ENCODE measurements around the gene ASCL5. TPM values are rescaled to one million over a fixed set of nuclear protein-coding genes. Genes with fewer than 3 reads are reported as not detected.

ASCL5 gene
- total and polyA plus RNA-seq, 10 of the 15 experiments (the other 5 are each of a cell fraction or from before 2014, with no cell fraction given), result 0.04 TPM; not detected in 9

DNA sequence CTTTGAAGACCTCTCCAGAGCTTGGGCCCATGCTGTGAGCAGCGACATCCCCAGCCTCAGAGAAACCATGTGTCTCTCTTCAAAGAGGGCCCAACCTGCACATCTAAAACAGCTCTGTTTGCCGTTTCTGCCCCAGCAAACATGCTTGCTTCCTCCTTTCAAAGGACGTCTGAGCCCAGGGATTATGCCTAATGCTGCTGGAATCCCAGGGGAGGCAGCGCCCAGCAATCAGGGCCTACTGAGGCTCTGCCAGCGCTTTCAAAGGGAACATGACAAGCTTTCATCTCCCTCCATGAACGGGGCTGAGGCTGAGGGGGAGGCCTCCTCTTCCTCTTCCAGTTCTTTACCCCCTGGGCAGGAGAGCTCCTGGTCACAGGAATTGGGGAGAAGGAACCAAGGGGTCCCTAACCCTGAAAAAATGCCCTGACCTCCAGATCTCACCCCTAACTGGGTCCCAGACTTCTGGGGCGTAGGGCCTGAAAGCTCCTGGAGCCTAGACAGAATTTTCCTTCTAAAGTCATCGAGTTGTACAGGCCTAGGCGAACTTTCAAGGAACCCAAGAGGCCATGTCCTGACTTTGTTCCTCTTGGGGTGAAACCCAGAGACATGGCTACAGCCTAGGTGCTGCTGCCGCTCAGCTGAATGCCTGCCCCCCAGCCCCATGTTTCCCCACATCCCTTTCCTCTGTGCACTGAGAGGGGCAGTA is 13.4 kb upstream of the ASCL5 start:
- H3K27me3 ChIP-seq (replicated peaks in 1 of 2; ENCODE audit: control insufficient read depth in 2 of 2, insufficient read depth in 2 of 2, low read length in 1 of 2), result no peaks in the 10 kb centered on the region
- in situ Hi-C loops (cut with MboI) (no loop called here), intact Hi-C loops (cut with micrococcal nuclease; ENCODE audit: unreplicated experiment) (no loop called here)
- H3K79me2 ChIP-seq (ENCODE audit: control insufficient read depth, insufficient read depth, low read length), result no peaks in the 10 kb centered on the region
- ChIA-PET POLR2A (interaction anchor here (0.5 to 1.4 kb wide), 2 partner anchors 14 to 861 kb away, joined by 3 to 4 read pairs; partner anchors contain the start of gene TMEM9), SMC1A (ENCODE audit: uncharacterized antibody, unreplicated experiment) (no interaction called here), CTCF (interaction anchor here (1.1 kb wide), 1 partner anchor 9 kb away, joined by 4 read pairs; no protein-coding TSS in a partner anchor), RAD21 (ENCODE audit: unreplicated experiment) (no interaction called here)
- H2AFZ ChIP-seq (ENCODE audit: control insufficient read depth, low read depth, low read length), result no peak overlapping the region
- ATAC-seq (no peak), DNase-seq (ENCODE audit: low read depth, low spot score) (no peak), FAIRE-seq (no peak)
- TF ChIP-seq, protein P1, sequence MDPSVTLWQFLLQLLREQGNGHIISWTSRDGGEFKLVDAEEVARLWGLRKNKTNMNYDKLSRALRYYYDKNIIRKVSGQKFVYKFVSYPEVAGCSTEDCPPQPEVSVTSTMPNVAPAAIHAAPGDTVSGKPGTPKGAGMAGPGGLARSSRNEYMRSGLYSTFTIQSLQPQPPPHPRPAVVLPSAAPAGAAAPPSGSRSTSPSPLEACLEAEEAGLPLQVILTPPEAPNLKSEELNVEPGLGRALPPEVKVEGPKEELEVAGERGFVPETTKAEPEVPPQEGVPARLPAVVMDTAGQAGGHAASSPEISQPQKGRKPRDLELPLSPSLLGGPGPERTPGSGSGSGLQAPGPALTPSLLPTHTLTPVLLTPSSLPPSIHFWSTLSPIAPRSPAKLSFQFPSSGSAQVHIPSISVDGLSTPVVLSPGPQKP (IDR thresholded peaks at IDR 0.05; ENCODE audit: low read depth, low read length), result no peak
- TF ChIP-seq NR2C1 (IDR thresholded peaks at IDR 0.05) (no peak), ATF7 (IDR thresholded peaks at IDR 0.05; ENCODE audit: low read depth) (no peak), ZNF384 (IDR thresholded peaks at IDR 0.05; ENCODE audit: borderline replicate concordance, low read depth, low read length) (no peak), STAT3 (IDR thresholded peaks at IDR 0.05; ENCODE audit: low read depth, low read length) (no peak), BMI1 (IDR thresholded peaks at IDR 0.05; ENCODE audit: borderline replicate concordance) (no peak), BACH1 (IDR thresholded peaks at IDR 0.05; ENCODE audit: borderline replicate concordance) (no peak), RCOR1 (conservative IDR thresholded peaks at IDR 0.05; ENCODE audit: low read depth, low read length) (no peak), RELA (IDR thresholded peaks at IDR 0.05; ENCODE audit: borderline replicate concordance, partially characterized antibody) (no peak), PAX8 (IDR thresholded peaks at IDR 0.05) (no peak), CREM (IDR thresholded peaks at IDR 0.05; ENCODE audit: low read depth) (no peak), POU2F2 (IDR thresholded peaks at IDR 0.05; ENCODE audit: borderline replicate concordance, low read depth, low read length) (no peak), SRF (IDR thresholded peaks at IDR 0.05; ENCODE audit: low read depth in 2 of 2, low read length in 2 of 2) (no peak), ASH2L (IDR thresholded peaks at IDR 0.05; ENCODE audit: borderline replicate concordance, low read depth) (no peak), CREB1 (IDR thresholded peaks at IDR 0.05; ENCODE audit: low read depth) (no peak), HDAC6 (IDR thresholded peaks at IDR 0.05; ENCODE audit: unreplicated experiment) (no peak), ZNF217 (IDR thresholded peaks at IDR 0.05) (no peak), ETV6 (conservative IDR thresholded peaks at IDR 0.05 in 1 of 2, IDR thresholded peaks at IDR 0.05 in 1 of 2; ENCODE audit: borderline replicate concordance in 1 of 2, low read depth in 1 of 2) (no peak)
- TF ChIP-seq, protein P2, sequence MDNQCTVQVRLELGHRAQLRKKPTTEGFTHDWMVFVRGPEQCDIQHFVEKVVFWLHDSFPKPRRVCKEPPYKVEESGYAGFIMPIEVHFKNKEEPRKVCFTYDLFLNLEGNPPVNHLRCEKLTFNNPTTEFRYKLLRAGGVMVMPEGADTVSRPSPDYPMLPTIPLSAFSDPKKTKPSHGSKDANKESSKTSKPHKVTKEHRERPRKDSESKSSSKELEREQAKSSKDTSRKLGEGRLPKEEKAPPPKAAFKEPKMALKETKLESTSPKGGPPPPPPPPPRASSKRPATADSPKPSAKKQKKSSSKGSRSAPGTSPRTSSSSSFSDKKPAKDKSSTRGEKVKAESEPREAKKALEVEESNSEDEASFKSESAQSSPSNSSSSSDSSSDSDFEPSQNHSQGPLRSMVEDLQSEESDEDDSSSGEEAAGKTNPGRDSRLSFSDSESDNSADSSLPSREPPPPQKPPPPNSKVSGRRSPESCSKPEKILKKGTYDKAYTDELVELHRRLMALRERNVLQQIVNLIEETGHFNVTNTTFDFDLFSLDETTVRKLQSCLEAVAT (IDR thresholded peaks at IDR 0.05), result no peak
- TF ChIP-seq, protein P3, sequence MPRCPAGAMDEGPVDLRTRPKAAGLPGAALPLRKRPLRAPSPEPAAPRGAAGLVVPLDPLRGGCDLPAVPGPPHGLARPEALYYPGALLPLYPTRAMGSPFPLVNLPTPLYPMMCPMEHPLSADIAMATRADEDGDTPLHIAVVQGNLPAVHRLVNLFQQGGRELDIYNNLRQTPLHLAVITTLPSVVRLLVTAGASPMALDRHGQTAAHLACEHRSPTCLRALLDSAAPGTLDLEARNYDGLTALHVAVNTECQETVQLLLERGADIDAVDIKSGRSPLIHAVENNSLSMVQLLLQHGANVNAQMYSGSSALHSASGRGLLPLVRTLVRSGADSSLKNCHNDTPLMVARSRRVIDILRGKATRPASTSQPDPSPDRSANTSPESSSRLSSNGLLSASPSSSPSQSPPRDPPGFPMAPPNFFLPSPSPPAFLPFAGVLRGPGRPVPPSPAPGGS (IDR thresholded peaks at IDR 0.05; ENCODE audit: borderline replicate concordance, insufficient read depth, low read depth, low read length, poor library complexity, severe bottlenecking), result no peak
- H3K4me1 ChIP-seq (ENCODE audit: control insufficient read depth, insufficient read depth, low read length), result no peaks in the 10 kb centered on the region
- H3K9ac ChIP-seq (ENCODE audit: control insufficient read depth, insufficient read depth, low read length), result no peak overlapping the region
- no peak overlapping the region for H3K4me3 ChIP-seq
- H3K9me3 ChIP-seq (replicated peaks; ENCODE audit: control insufficient read depth, insufficient read depth, low read length), result no peaks in the 10 kb centered on the region
- 45% methylated on average over 10 of the region's 10 CpGs for WGBS (ENCODE audit: insufficient coverage, insufficient replicate concordance, low lambda C conversion rate, missing lambda C conversion rate)
- peaks cover 4 to 6% of the 10 kb centered on the region in 2 experiments; a peak in 3 of 4 replicates for H3K36me3 ChIP-seq (ENCODE audit: control insufficient read depth in 2 of 2, insufficient read depth in 2 of 2, low read length in 1 of 2)
- no peak overlapping the region for H3K27ac ChIP-seq (ENCODE audit: control insufficient read depth, insufficient read depth)
- H3K4me2 ChIP-seq (ENCODE audit: control insufficient read depth, insufficient read depth), result no peak overlapping the region
- BruUV-seq (replicated peaks), result no TSS peak
- no peaks in the 10 kb centered on the region; the same call in 1 of the 2 replicates for H4K20me1 ChIP-seq (ENCODE audit: control insufficient read depth, insufficient read depth)
